SK-N-SH treated with all-trans-retinoic acid at 6 μM for 48 hours (cell line): ENCODE measurements around the gene OR2A25.

Source experiments
- TSHZ2 ChIP-seq: fragments of 250-450 bp; sonication (Bioruptor Pico); IDR thresholded peaks from 2 replicates; pipeline ENCODE4 v1.5.0; 2020; ENCODE audit warnings: mild to moderate bottlenecking, moderate library complexity
- TF ChIP-seq, protein P1 (sequence below): fragments of 250-450 bp; sonication (Bioruptor Pico); IDR thresholded peaks from 2 replicates; pipeline ENCODE4 v1.8.0; 2021; ENCODE audit warnings: low read depth, mild to moderate bottlenecking, moderate library complexity, borderline replicate concordance

DNA sequence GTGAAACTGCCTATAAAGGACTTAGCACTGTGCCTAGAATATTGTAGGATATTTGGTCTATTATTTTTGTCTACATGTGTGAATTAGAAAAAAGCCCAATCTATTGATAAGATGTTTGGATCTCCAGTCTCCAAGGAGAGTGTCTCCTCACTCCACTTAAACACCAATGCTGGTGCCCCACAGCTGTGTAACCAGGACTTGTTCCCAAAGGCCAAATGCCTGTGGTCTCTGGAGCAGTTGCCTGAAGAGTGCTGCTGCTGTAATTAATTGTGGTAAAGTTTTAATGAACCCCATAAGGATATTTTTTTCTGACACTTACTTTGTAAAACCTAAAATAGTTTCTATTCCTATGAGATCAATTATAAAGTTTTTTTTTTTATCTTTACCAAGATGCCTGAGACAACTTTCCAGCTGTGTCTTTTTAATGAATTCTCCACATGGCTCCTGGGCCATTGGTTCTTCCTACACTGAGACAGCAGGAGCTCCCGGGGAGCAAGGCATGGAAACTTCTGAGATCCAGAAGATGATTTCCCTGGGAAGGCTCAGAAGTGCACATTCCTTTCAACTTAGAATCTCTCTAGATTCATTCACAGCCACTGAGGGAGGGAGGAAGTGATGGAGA, 32.1 kb upstream of the OR2A25 start:
- no peak for TF ChIP-seq TSHZ2 (CRISPR knock-in tag)
- TF ChIP-seq, protein P1, sequence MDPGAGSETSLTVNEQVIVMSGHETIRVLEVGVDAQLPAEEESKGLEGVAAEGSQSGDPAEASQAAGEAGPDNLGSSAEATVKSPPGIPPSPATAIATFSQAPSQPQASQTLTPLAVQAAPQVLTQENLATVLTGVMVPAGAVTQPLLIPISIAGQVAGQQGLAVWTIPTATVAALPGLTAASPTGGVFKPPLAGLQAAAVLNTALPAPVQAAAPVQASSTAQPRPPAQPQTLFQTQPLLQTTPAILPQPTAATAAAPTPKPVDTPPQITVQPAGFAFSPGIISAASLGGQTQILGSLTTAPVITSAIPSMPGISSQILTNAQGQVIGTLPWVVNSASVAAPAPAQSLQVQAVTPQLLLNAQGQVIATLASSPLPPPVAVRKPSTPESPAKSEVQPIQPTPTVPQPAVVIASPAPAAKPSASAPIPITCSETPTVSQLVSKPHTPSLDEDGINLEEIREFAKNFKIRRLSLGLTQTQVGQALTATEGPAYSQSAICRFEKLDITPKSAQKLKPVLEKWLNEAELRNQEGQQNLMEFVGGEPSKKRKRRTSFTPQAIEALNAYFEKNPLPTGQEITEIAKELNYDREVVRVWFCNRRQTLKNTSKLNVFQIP (CRISPR knock-in tag): no peak
